Colonic mucosa (tissue), 4 donors: ENCODE results near the gene TMEM86A. TPM values are rescaled to one million over a fixed set of nuclear protein-coding genes. Genes with fewer than 3 reads are reported as not detected.
A peak's percentile ranks its signal among the peaks of the same experiment; 100 is the strongest.

ENCODE experiments used
- DNase-seq: peaks from one replicate; pipeline ENCODE4 v3.0.0-alpha.2; 2020
- H3K27ac ChIP-seq: fragments of 200-600 bp; one replicate; pipeline ENCODE4 v1.8.0; 2021
- H3K27me3 ChIP-seq: fragments of 200-600 bp; one replicate; pipeline ENCODE4 v1.8.0; 2021
- H3K36me3 ChIP-seq: fragments of 200-600 bp; one replicate; pipeline ENCODE4 v1.8.0; 2021
- H3K4me1 ChIP-seq: fragments of 200-600 bp; one replicate; pipeline ENCODE4 v1.8.0; 2021; ENCODE audit warnings: mild to moderate bottlenecking
- H3K4me3 ChIP-seq: fragments of 200-600 bp; one replicate; pipeline ENCODE4 v1.8.0; 2021
- H3K9ac ChIP-seq, 2 donors: one replicate each; pipeline ENCODE4 v1.7.0; 2013; ENCODE audit warnings: control low read depth in 2 of 2, low read depth in 2 of 2, low read length in 2 of 2
- H3K9me3 ChIP-seq: fragments of 200-600 bp; one replicate; pipeline ENCODE4 v1.8.0; 2021
- CTCF ChIP-seq: fragments of 200-600 bp; IDR thresholded peaks from one replicate; pipeline ENCODE4 v1.8.0; 2022; ENCODE audit warnings: antibody characterized with exemption, mild to moderate bottlenecking
- intact Hi-C: fragments of 100-400 bp; cut with DNase I; formaldehyde crosslinking; loops from one replicate; pipeline ENCODE4 v1.14.1; 2022
- total RNA-seq, 2 donors: library from RNA; stranded (reverse); fragmentation: NEBNext Ultra II Directional in 1 of 2; extraction: Animal tissue kit (Norgen Biotek cat#: 25700) in 1 of 2; gene quantifications; one replicate each; pipeline ENCODE4 v1.2.1, GENCODE V29; 2021
- donor health status: healthy.
- donor health status: DM: no; HTN: no; CAD: no.
- donor health status: DM: no; HTN: no; CAD: no.

The TMEM86A gene
- total RNA-seq, 2 donors from 2014 or later: 0.89 to 1.4 TPM

- intact Hi-C loops: no loop called here
- no peak overlapping the region for H3K9ac ChIP-seq
- H3K27me3 ChIP-seq: no peaks in the 10 kb centered on the region
- H3K36me3 ChIP-seq: no peaks in the 10 kb centered on the region
- no peak for DNase-seq
- no peaks in the 10 kb centered on the region for H3K4me1 ChIP-seq
- no peak for TF ChIP-seq CTCF
- H3K27ac ChIP-seq: no peak overlapping the region
- no peak overlapping the region for H3K4me3 ChIP-seq
- no peaks in the 10 kb centered on the region for H3K9me3 ChIP-seq
Observed at GRCh38 chr11:18696638-18697225, 1.8 kb upstream of the TMEM86A start.

- Histone ChIP-seq H3K9ac (no peak overlapping the region), H3K27ac (no peak overlapping the region), H3K4me3 (no peak overlapping the region), H3K4me1 (no peaks in the 10 kb centered on the region), H3K9me3 (no peaks in the 10 kb centered on the region), H3K27me3 (no peaks in the 10 kb centered on the region), H3K36me3 (no peaks in the 10 kb centered on the region)
- intact Hi-C loops: no loop called here
- no peak for TF ChIP-seq CTCF
- DNase-seq: no peak
Observed at GRCh38 chr11:18697576-18697975, 1.0 kb upstream of the TMEM86A start.

GRCh38 chr11:18699269-18699596 lies 654 bp downstream of the TMEM86A start:
- H3K27ac ChIP-seq: no peak overlapping the region
- no peaks in the 10 kb centered on the region for H3K36me3 ChIP-seq
- no peak for TF ChIP-seq CTCF
- intact Hi-C loops: no loop called here
- no peaks in the 10 kb centered on the region for H3K27me3 ChIP-seq
- H3K4me1 ChIP-seq: no peaks in the 10 kb centered on the region
- peak overlapping the region; percentile 66 for H3K4me3 ChIP-seq
- no peak for DNase-seq
- H3K9ac ChIP-seq: peak overlapping the region; percentile 47 to 83
- no peaks in the 10 kb centered on the region for H3K9me3 ChIP-seq

- intact Hi-C loops: no loop called here
- TF ChIP-seq CTCF: no peak
- Histone ChIP-seq H3K27ac (no peak overlapping the region), H3K4me1 (no peaks in the 10 kb centered on the region), H3K9me3 (no peaks in the 10 kb centered on the region), H3K27me3 (no peaks in the 10 kb centered on the region), H3K36me3 (no peaks in the 10 kb centered on the region), H3K9ac (peak overlapping the region in 1 of 2 donors; percentile 57), H3K4me3 (no peak overlapping the region)
- DNase-seq: no peak
Observed at GRCh38 chr11:18699848-18700261, 1.3 kb downstream of the TMEM86A start.

- TF ChIP-seq CTCF: no peak
- no peaks in the 10 kb centered on the region for H3K36me3 ChIP-seq
- intact Hi-C loops: no loop called here
- no peak for DNase-seq
- no peaks in the 10 kb centered on the region for H3K27me3 ChIP-seq
- H3K4me1 ChIP-seq: peaks cover 2% of the 10 kb centered on the region
- H3K27ac ChIP-seq: no peak overlapping the region
- H3K4me3 ChIP-seq: no peak overlapping the region
- no peaks in the 10 kb centered on the region for H3K9me3 ChIP-seq
- no peak overlapping the region for H3K9ac ChIP-seq
Observed at GRCh38 chr11:18700375-18700774, 1.8 kb downstream of the TMEM86A start.

- H3K4me3 ChIP-seq: no peak overlapping the region
- no peak overlapping the region for H3K9ac ChIP-seq
- H3K4me1 ChIP-seq: peaks cover 4% of the 10 kb centered on the region
- no peaks in the 10 kb centered on the region for H3K27me3 ChIP-seq
- intact Hi-C loops: no loop called here
- no peaks in the 10 kb centered on the region for H3K9me3 ChIP-seq
- no peak overlapping the region for H3K27ac ChIP-seq
- no peak for TF ChIP-seq CTCF
- no peak for DNase-seq
- H3K36me3 ChIP-seq: no peaks in the 10 kb centered on the region
Observed at GRCh38 chr11:18700872-18701271, 2.3 kb downstream of the TMEM86A start.
